Glutamatergic neuron (in vitro differentiated cells): ENCODE data around the gene NOTCH1. TPM values are rescaled to one million over a fixed set of nuclear protein-coding genes. Genes with fewer than 3 reads are reported as not detected.

Experiments used
- DNase-seq: peaks from one replicate; pipeline ENCODE4 v3.0.0; 2022
- H3K27ac Mint-ChIP-seq: one replicate; pipeline ENCODE4 v1.8.0; 2020; ENCODE audit warnings: mild to moderate bottlenecking, mixed read lengths, inconsistent platforms; ENCODE audit not compliant: unreplicated experiment
- H3K27me3 Mint-ChIP-seq: one replicate; pipeline ENCODE4 v1.8.0; 2020; ENCODE audit warnings: mild to moderate bottlenecking, moderate library complexity, mixed read lengths, inconsistent platforms; ENCODE audit not compliant: unreplicated experiment
- H3K36me3 Mint-ChIP-seq: one replicate; pipeline ENCODE4 v1.8.0; 2020; ENCODE audit warnings: mild to moderate bottlenecking, mixed read lengths, inconsistent platforms; ENCODE audit not compliant: unreplicated experiment
- H3K4me1 Mint-ChIP-seq: one replicate; pipeline ENCODE4 v1.8.0; 2020; ENCODE audit warnings: mild to moderate bottlenecking, low read depth, mixed read lengths, inconsistent platforms; ENCODE audit not compliant: unreplicated experiment
- H3K4me3 Mint-ChIP-seq: one replicate; pipeline ENCODE4 v1.8.0; 2020; ENCODE audit warnings: mild to moderate bottlenecking, mixed read lengths, inconsistent platforms; ENCODE audit not compliant: unreplicated experiment
- H3K9me3 Mint-ChIP-seq: one replicate; pipeline ENCODE4 v1.8.0; 2020; ENCODE audit warnings: mild to moderate bottlenecking, moderate library complexity, mixed read lengths, inconsistent platforms; ENCODE audit not compliant: unreplicated experiment
- total RNA-seq: library from RNA; stranded (reverse); fragmentation: NEBNext Ultra II Directional; extraction: Animal tissue kit (Norgen Biotek cat#: 25700); gene quantifications from one replicate; pipeline ENCODE4 v1.2.1, GENCODE V29; 2021; ENCODE audit not compliant: unreplicated experiment
- TF ChIP-seq, protein P1 (sequence below): fragments of 200-600 bp; sonication (generic); IDR thresholded peaks from one replicate; pipeline ENCODE4 v1.5.0; 2021; ENCODE audit not compliant: partially characterized antibody, unreplicated experiment

The NOTCH1 gene
- total RNA-seq, 1 donor from 2014 or later = 64.2 TPM

DNA sequence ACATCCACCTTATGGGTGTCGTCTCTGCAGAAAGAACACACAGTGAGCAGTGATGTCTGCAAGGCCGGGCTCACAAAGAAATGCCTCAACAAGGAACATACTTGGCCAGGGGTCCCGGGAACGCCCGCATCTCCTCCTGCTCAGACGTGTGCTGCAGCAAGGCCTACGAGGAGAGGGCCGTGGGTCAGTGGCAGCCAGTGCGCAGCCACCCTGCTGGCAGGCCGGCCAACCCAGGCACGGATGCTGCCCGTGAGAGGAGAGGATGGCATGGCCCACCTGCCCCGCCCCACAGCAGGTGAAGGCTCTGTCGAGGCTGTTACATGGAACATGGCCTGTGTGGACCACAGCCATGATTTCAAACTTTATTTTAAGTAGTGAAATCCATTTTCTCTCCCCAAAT lies 82.3 kb downstream of the NOTCH1 start:
- Mint-ChIP-seq H3K27ac (no peak overlapping the region), H3K36me3 (no peaks in the 10 kb centered on the region), H3K27me3 (no peaks in the 10 kb centered on the region), H3K4me1 (no peaks in the 10 kb centered on the region), H3K4me3 (no peak overlapping the region), H3K9me3 (no peaks in the 10 kb centered on the region)
- TF ChIP-seq, protein P1, sequence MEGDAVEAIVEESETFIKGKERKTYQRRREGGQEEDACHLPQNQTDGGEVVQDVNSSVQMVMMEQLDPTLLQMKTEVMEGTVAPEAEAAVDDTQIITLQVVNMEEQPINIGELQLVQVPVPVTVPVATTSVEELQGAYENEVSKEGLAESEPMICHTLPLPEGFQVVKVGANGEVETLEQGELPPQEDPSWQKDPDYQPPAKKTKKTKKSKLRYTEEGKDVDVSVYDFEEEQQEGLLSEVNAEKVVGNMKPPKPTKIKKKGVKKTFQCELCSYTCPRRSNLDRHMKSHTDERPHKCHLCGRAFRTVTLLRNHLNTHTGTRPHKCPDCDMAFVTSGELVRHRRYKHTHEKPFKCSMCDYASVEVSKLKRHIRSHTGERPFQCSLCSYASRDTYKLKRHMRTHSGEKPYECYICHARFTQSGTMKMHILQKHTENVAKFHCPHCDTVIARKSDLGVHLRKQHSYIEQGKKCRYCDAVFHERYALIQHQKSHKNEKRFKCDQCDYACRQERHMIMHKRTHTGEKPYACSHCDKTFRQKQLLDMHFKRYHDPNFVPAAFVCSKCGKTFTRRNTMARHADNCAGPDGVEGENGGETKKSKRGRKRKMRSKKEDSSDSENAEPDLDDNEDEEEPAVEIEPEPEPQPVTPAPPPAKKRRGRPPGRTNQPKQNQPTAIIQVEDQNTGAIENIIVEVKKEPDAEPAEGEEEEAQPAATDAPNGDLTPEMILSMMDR = no peak
- no peak for DNase-seq

DNA sequence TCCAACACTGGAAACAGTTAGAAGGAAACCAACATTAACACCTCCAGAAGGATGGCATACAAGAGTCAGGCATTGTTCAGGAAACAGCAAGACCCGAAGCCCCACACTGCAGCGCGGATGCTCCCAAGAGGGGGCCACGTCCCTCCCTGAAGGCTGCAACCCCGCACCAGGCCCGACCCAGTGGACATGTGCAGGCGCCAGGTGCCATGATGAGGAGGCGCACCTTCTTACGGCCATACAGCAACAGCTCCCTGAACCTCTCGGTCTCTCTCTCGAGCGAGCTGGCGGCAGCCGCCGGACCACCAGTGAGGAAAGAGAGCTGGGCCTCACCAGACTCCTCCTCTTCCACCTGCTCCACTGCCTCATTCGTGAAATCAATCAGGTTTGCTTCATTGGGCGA lies 83.2 kb downstream of the NOTCH1 start:
- no peak for DNase-seq
- Mint-ChIP-seq H3K36me3 (no peaks in the 10 kb centered on the region), H3K4me1 (no peaks in the 10 kb centered on the region), H3K4me3 (peak overlapping the region; percentile 20), H3K27me3 (no peaks in the 10 kb centered on the region), H3K9me3 (no peaks in the 10 kb centered on the region), H3K27ac (no peak overlapping the region)
- TF ChIP-seq, protein P1 = no peak

DNA sequence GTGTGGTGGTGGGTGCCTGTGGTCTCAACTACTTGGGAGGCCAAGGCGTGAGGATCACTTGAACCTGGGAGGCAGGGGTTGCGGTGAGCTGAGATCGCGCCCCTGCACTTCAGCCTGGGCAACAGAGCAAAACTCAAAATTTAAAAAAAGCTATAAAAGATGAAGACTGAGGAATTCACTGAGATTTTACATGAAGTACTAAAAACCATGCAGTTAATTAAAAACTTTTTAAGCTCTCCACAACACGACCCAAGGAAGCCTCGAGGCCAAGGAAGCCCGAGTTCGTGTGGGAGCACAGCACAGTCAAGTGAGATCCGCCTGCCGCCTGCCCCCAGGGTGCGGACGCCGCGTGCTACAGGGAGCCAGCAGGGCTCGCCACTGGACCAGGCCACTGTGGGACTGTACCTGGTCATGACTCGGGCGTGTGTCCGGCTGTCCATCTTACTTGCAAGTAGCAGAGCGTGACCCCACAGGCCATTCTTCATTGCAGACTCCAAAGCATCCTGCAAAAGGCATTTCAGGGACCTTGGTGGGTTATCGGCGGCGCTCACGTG lies 85.0 kb downstream of the NOTCH1 start:
- H3K27me3 Mint-ChIP-seq = no peaks in the 10 kb centered on the region
- no peaks in the 10 kb centered on the region for H3K36me3 Mint-ChIP-seq
- H3K4me1 Mint-ChIP-seq = no peaks in the 10 kb centered on the region
- no peak overlapping the region for H3K4me3 Mint-ChIP-seq
- no peak overlapping the region for H3K27ac Mint-ChIP-seq
- TF ChIP-seq, protein P1 = no peak
- DNase-seq = no peak
- no peaks in the 10 kb centered on the region for H3K9me3 Mint-ChIP-seq

DNA sequence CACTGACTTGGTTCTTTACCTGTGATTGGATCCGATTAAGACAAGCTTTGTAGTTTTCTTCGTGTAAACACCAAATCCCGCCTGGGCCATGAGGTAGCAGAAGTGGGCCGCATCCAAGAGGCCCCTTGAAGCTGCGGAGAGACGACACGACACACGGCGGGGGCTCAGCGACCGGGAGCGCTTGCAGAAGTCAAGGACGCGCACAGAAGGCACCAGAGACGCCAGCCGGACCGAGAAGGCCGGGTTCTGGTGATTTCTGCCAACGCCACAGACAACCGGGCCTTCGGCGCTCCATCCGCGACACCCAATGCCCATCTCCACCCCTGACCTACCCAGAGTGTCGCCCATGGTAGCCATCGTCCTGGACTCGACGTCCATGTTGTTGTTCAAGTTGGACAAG lies 86.4 kb downstream of the NOTCH1 start:
- H3K9me3 Mint-ChIP-seq = no peaks in the 10 kb centered on the region
- no peak overlapping the region for H3K27ac Mint-ChIP-seq
- no peaks in the 10 kb centered on the region for H3K4me1 Mint-ChIP-seq
- DNase-seq = no peak
- TF ChIP-seq, protein P1 = no peak
- H3K4me3 Mint-ChIP-seq = no peak overlapping the region
- H3K27me3 Mint-ChIP-seq = peaks cover 4% of the 10 kb centered on the region
- no peaks in the 10 kb centered on the region for H3K36me3 Mint-ChIP-seq

DNA sequence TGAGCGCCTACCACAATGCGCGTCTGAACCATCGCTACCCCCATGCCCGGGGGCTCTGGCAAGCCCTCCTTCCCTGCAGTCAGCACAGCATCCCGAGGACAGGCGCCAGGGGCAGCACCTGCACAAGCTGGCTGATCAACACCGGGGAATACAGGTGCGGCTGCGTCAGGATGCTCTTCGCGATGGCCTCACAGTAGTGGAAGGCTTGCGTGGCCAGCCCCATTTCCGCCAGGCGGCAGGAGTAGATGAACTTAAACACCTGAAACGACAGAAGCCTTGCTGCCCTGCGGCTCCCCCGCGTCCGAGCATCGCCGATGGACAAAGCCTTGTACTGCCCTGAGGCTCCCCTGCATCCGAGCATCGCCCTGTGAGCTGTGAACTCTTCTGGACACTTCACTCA lies 88.5 kb downstream of the NOTCH1 start:
- H3K4me3 Mint-ChIP-seq = no peak overlapping the region
- TF ChIP-seq, protein P1 = no peak
- H3K9me3 Mint-ChIP-seq = no peaks in the 10 kb centered on the region
- H3K4me1 Mint-ChIP-seq = no peaks in the 10 kb centered on the region
- no peak overlapping the region for H3K27ac Mint-ChIP-seq
- peaks cover 4% of the 10 kb centered on the region for H3K27me3 Mint-ChIP-seq
- no peaks in the 10 kb centered on the region for H3K36me3 Mint-ChIP-seq
- DNase-seq = no peak
